GM18505 (cell line): ENCODE results near the gene SYT1.

ENCODE experiments used
- ATAC-seq: cut with Tn5 transposase; IDR thresholded peaks from one replicate; pipeline ENCODE4 v1.9.1; 2021; ENCODE audit not compliant: unreplicated experiment
- POLR2A ChIP-seq: IDR thresholded peaks from 4 replicates; pipeline ENCODE4 v1.6.1; 2011; ENCODE audit warnings: borderline replicate concordance; ENCODE audit not compliant: insufficient read depth, insufficient read length; ENCODE audit errors: extremely low read depth

SYT1 gene

GRCh38 chr12:79067977-79068376 lies 203.4 kb downstream of the SYT1 start:
- ATAC-seq: no peak
- no peak for TF ChIP-seq POLR2A

- TF ChIP-seq POLR2A: no peak
Observed at GRCh38 chr12:79069009-79069408, 204.4 kb downstream of the SYT1 start.

GRCh38 chr12:79071498-79071897 lies 206.9 kb downstream of the SYT1 start:
- ATAC-seq: no peak

More at GRCh38 chr12:79069009-79069408, 204.4 kb downstream of the SYT1 start:
- peak; percentile 93 for ATAC-seq

GRCh38 chr12:79073506-79073905 lies 208.9 kb downstream of the SYT1 start:
- TF ChIP-seq POLR2A: no peak
- no peak for ATAC-seq

More at GRCh38 chr12:79071498-79071897, 206.9 kb downstream of the SYT1 start:
- no peak for TF ChIP-seq POLR2A

DNA sequence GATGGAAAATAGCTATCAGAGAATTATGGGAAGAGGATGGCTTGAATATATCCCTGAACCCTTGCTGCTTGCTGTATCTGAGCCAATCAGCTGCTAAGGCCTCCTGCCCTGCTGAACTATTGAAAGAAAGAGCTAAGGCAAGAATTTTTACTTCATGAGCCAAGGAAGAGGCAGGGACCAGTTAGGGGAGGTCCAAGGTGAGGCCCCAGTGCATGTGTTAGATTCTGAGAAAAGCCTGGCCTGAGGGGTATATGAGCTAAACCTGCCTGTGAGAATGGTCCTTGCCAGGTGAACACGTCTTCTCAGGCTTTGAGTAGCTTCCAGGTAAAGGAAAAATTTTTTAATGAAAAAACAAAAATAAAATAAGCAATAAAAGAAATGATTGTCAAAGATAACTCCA lies 218.0 kb downstream of the SYT1 start:
- no peak for TF ChIP-seq POLR2A
- no peak for ATAC-seq

DNA sequence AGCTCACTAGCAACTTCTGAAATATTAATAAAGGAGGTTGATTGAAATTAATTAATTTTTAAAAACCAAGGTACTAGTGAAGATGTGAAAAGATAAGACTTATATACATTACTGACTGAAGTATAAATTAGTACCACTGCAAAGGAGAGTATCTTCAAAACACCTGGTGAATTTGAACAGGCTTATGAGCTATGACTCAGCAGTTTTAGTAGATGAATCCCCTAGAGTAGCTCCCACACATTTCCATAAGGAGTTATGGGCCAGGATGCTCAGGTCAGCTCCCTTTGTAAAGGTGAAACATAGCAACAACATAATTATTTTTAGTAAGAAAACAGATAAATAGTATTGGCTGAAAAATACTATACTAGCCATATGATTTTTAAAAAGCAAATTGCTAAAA lies 218.6 kb downstream of the SYT1 start:
- TF ChIP-seq POLR2A: no peak
- no peak for ATAC-seq

- ATAC-seq: no peak
- no peak for TF ChIP-seq POLR2A
Observed at GRCh38 chr12:79085106-79085682, 220.6 kb downstream of the SYT1 start.

DNA sequence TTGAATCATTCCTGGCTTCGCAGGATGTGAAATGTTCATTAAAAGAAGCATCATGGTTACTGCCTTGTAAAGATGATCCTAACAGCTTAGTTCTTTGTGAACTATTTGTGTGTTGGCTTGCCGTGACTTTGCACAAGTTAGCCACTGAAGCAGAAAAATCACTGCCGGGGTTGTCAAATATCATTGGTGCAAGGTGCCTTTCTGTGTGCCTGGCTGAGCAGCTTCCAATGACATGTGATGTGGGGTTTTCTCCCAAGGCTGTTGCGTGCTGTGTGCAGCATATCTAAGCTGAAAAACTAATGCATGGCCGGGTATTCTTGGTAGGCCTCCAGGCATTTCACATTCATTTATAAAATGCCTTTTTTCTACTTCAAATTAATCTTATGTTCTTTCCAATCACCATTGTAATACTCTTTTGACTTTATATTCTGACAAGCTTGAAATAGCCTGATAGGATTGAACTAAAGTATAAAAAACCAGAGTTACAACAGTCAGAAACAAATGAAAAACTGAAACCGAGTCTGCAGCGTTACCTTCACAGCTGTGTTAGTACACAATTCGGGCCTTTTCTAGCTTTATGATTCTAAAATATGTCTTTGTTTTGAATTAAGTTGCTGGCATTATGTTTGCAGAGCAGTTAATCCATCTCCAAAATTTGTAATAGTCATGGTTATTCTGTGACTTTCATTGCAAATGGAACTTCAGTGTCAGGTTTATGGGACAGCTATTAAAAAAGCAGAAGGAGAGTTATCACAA lies 222.1 kb downstream of the SYT1 start:
- ATAC-seq: no peak
- no peak for TF ChIP-seq POLR2A

DNA sequence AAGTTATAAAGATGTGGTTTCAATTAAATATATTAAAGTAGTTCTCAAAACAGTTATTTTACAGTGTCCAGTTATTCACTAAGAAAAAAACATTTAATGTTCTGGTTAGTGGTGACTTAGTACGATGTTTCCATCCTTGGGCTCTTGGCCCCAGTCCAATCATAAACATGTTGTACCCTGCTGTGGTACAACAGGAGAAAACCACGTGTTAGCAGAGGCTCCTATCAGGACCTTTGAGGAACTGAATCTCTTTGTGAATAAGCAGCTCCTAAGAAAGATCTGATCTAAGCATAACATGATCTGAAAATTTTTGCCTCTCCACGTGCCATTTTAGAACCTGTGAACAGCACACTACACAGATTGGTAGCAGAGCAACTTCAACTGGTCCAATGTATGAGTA lies 234.0 kb downstream of the SYT1 start:
- ATAC-seq: no peak
- no peak for TF ChIP-seq POLR2A

DNA sequence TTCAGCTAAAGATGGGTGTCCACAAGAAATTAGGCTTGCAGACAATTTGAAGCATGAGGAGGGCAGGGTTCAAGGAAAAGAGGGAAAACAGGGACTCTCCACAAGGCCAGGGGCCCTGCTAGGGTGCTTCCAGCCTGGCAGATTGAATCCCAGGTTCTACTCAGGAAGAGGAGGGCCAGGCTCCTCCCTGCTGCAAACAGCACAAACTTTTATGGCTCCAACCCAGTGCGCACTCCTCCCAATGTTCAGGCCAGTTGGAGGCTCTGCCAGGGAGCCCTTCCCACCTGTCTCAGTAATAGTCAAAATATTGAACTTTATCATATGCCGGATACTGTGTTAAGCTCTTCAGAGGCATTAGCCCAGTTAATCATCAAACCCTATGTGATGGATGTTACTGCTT lies 244.4 kb downstream of the SYT1 start:
- no peak for TF ChIP-seq POLR2A
- no peak for ATAC-seq

DNA sequence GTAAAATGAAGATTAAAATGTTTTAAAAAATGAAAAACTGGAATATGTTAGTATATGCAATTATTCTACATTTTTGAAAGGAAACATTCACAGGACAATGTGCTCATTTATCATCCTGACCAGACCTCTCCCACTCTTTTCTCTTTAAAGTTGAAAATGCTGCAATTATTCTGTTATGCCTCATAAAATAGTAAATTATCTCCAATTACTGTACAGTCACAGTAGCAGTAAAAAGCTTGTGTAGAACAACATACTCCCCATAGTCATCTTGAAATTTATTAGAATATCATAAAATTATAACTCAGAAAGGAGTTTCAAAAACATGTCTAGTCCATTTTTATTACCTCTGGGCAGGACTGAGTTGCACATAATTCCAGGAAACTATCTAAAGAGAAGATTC lies 250.3 kb downstream of the SYT1 start:
- no peak for ATAC-seq
- TF ChIP-seq POLR2A: no peak

DNA sequence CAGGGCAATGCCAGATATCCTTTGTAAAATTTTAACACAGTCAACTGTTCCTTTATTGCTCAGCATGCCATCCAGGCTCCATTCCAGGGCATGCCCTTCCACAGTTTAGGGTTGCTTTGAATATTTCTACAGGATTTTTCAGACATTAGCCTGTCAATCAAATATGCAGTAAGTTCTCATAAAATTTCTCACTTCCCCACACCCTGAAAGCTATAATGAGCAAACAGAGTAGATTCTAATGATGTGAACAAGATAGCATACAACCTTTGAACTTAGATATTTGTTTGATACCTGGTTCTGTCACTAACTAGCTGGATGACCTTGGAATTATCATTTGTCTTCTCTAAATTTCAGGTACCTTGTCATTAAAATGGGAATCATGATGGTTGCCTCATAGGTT lies 251.2 kb downstream of the SYT1 start:
- no peak for TF ChIP-seq POLR2A
- ATAC-seq: no peak

- no peak for TF ChIP-seq POLR2A
- ATAC-seq: no peak
Observed at GRCh38 chr12:79119796-79120195, 255.2 kb downstream of the SYT1 start.

- no peak for TF ChIP-seq POLR2A
- peak; percentile 61 for ATAC-seq
Observed at GRCh38 chr12:79121486-79121885, 256.9 kb downstream of the SYT1 start.
